ENCODE data around the gene KIRREL3.

Gene KIRREL3

DNA sequence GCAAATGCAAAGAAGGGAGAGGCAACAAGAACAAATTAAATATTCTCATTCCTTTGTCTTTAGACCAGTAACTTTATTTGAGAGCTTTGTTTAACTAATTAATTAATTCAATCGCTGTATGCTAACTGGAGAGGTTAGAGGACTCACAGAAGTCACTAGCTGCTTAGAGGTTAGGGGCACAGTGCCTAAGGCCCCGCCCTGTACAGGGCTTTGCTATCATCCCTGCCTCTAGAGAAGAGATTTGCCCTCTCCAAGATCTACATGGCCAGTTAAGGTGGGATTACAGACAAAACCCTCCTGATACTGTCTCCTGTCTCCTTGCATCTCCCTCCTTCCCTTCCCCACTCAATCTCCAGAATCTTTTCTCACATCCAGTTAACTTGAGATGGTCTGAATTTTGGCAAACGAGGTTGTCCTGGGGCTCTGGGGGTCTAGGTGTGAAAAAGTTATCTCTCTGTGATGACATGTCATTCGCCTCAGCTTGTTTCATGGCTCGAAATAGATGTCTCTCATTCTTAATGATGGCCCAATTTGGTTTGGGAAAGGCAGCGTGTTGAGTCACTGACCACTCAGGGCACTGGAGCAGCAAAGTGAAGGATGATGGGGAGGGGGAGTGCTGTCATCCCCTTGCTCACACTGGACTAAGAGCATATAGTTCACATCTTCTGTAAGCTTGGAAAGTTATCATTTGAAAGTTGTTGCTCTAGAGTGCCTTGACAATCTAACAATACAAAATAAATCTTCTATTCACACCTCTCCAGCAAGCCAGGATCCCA is 190.9 kb downstream of the KIRREL3 start:
- DNase-seq, result peak; percentile 30
- Histone ChIP-seq H3K4me3 (ENCODE audit: low read length) (no peak overlapping the region), H3K4me1 (ENCODE audit: control insufficient read depth, low read depth, low read length) (peaks cover 4% of the 10 kb centered on the region), H2BK5ac (ENCODE audit: low read length) (no peak overlapping the region), H4K5ac (ENCODE audit: low read length) (no peak overlapping the region), H3K27me3 (ENCODE audit: insufficient read depth, low read length, poor library complexity) (no peaks in the 10 kb centered on the region), H3K79me1 (ENCODE audit: low read length) (no peaks in the 10 kb centered on the region), H3K4ac (ENCODE audit: low read depth, low read length) (no peak overlapping the region), H3K56ac (ENCODE audit: low read length) (no peak overlapping the region), H3K23ac (ENCODE audit: low read length) (no peak overlapping the region), H4K8ac (ENCODE audit: low read depth, low read length) (no peak overlapping the region), H2BK120ac (ENCODE audit: low read depth, low read length) (no peak overlapping the region), H2AK5ac (ENCODE audit: low read length) (no peak overlapping the region), H3K18ac (ENCODE audit: low read length) (no peak overlapping the region), H3K9ac (ENCODE audit: low read length) (no peak overlapping the region), H2BK15ac (replicated peaks; ENCODE audit: low read depth) (no peak overlapping the region), H3K36me3 (ENCODE audit: control insufficient read depth, insufficient read depth, low read length) (no peaks in the 10 kb centered on the region), H3K27ac (ENCODE audit: low read depth, low read length) (no peak overlapping the region), H3K79me2 (ENCODE audit: control insufficient read depth, insufficient read depth, low read length) (no peaks in the 10 kb centered on the region), H3K4me2 (ENCODE audit: low read length) (no peak overlapping the region)
- no CpG with 5 or more reads among the region's 6 CpGs for WGBS (ENCODE audit: extremely low coverage, insufficient coverage, low lambda C conversion rate)

DNA sequence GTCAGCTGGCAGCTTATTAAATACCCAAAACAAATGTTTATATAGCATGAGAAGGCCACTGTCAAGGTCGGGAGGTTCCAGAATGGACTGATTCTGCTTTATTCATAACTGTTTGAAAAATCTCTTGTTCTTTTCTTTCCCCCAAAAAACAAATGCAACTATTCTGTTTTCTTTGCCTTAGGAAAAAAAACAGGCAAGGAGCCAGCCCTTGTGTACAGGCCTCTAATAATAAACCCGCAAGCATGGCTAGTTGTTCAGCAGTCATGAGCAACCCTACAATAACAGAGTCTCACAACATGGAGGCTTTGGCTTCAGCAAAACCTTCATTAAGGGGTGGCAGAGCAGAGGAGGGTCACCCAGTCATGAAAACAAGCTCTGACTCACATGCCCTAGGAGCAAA is 191.7 kb downstream of the KIRREL3 start:
- Histone ChIP-seq H3K4me1 (ENCODE audit: control insufficient read depth, low read depth, low read length) (peaks cover 4% of the 10 kb centered on the region), H3K4ac (ENCODE audit: low read depth, low read length) (no peak overlapping the region), H3K9ac (ENCODE audit: low read length) (no peak overlapping the region), H3K27ac (ENCODE audit: low read depth, low read length) (no peak overlapping the region), H2BK120ac (ENCODE audit: low read depth, low read length) (no peak overlapping the region), H3K27me3 (ENCODE audit: insufficient read depth, low read length, poor library complexity) (no peaks in the 10 kb centered on the region), H2BK5ac (ENCODE audit: low read length) (no peak overlapping the region), H2AK5ac (ENCODE audit: low read length) (no peak overlapping the region), H3K79me1 (ENCODE audit: low read length) (no peaks in the 10 kb centered on the region), H3K18ac (ENCODE audit: low read length) (no peak overlapping the region), H3K23ac (ENCODE audit: low read length) (no peak overlapping the region), H2BK15ac (replicated peaks; ENCODE audit: low read depth) (no peak overlapping the region), H4K5ac (ENCODE audit: low read length) (no peak overlapping the region), H3K36me3 (ENCODE audit: control insufficient read depth, insufficient read depth, low read length) (no peaks in the 10 kb centered on the region), H4K8ac (ENCODE audit: low read depth, low read length) (no peak overlapping the region), H3K79me2 (ENCODE audit: control insufficient read depth, insufficient read depth, low read length) (no peaks in the 10 kb centered on the region), H3K56ac (ENCODE audit: low read length) (no peak overlapping the region), H3K4me2 (ENCODE audit: low read length) (no peak overlapping the region), H3K4me3 (ENCODE audit: low read length) (no peak overlapping the region)
- no peak for DNase-seq
- WGBS (ENCODE audit: extremely low coverage, insufficient coverage, low lambda C conversion rate), result no CpG with 5 or more reads among the region's 2 CpGs

DNA sequence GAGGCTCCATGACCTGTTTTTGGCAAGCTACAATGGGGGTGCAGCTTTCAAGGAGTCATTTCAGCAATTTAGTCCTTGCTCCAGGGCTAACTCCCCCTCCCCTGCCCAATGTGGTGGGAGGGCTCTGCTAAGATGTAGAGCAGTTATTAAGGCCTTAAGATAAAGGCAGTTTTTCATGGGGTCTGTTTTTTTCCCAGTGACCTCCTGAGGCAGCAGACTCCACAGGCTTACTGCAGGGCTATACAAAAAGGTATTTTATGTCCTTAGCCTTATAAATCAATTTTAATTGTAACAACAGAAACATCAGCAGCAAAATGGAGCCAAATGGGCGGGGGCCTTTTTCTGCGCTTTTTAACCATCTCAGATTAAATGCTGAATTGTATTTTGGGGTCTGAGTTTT is 192.3 kb downstream of the KIRREL3 start:
- H4K5ac ChIP-seq (ENCODE audit: low read length), result no peak overlapping the region
- no peak overlapping the region for H3K9ac ChIP-seq (ENCODE audit: low read length)
- H3K4me3 ChIP-seq (ENCODE audit: low read length), result no peak overlapping the region
- no peak overlapping the region for H3K27ac ChIP-seq (ENCODE audit: low read depth, low read length)
- H2AK5ac ChIP-seq (ENCODE audit: low read length), result no peak overlapping the region
- H3K23ac ChIP-seq (ENCODE audit: low read length), result no peak overlapping the region
- no peak overlapping the region for H4K8ac ChIP-seq (ENCODE audit: low read depth, low read length)
- WGBS (ENCODE audit: extremely low coverage, insufficient coverage, low lambda C conversion rate), result no CpG with 5 or more reads among the region's 2 CpGs
- no peaks in the 10 kb centered on the region for H3K79me2 ChIP-seq (ENCODE audit: control insufficient read depth, insufficient read depth, low read length)
- no peak overlapping the region for H3K18ac ChIP-seq (ENCODE audit: low read length)
- no peak overlapping the region for H2BK120ac ChIP-seq (ENCODE audit: low read depth, low read length)
- no peak overlapping the region for H2BK15ac ChIP-seq (replicated peaks; ENCODE audit: low read depth)
- H3K4ac ChIP-seq (ENCODE audit: low read depth, low read length), result no peak overlapping the region
- no peaks in the 10 kb centered on the region for H3K36me3 ChIP-seq (ENCODE audit: control insufficient read depth, insufficient read depth, low read length)
- no peak for DNase-seq
- H3K4me2 ChIP-seq (ENCODE audit: low read length), result no peak overlapping the region
- H3K56ac ChIP-seq (ENCODE audit: low read length), result no peak overlapping the region
- no peak overlapping the region for H2BK5ac ChIP-seq (ENCODE audit: low read length)
- peaks cover 4% of the 10 kb centered on the region for H3K4me1 ChIP-seq (ENCODE audit: control insufficient read depth, low read depth, low read length)
- H3K79me1 ChIP-seq (ENCODE audit: low read length), result no peaks in the 10 kb centered on the region
- H3K27me3 ChIP-seq (ENCODE audit: insufficient read depth, low read length, poor library complexity), result no peaks in the 10 kb centered on the region

DNA sequence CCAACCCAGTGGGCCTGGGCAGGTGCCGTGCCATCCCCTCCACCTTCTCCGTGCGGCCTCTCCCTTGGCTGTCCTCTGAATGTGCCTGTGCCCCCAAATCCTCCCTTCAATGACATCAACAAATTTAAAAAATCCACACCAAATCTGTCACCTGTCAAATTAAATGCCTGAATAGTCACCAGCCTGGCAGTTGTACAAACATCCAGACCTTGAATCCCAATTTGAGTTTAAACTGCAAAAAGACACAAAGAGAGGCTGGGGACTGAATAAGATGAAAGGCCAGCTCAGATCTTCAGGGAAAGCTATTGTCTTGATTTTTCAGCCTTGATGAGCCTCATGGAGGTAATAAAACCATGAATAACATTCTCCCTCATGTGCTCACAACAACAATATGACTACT is 194.7 kb downstream of the KIRREL3 start:
- H3K4ac ChIP-seq (ENCODE audit: low read depth, low read length), result no peak overlapping the region
- WGBS (ENCODE audit: extremely low coverage, insufficient coverage, low lambda C conversion rate), result no CpG with 5 or more reads among the region's 3 CpGs
- DNase-seq, result no peak
- no peak overlapping the region for H3K56ac ChIP-seq (ENCODE audit: low read length)
- H2AK5ac ChIP-seq (ENCODE audit: low read length), result no peak overlapping the region
- no peak overlapping the region for H3K27ac ChIP-seq (ENCODE audit: low read depth, low read length)
- H3K4me1 ChIP-seq (ENCODE audit: control insufficient read depth, low read depth, low read length), result peaks cover 4% of the 10 kb centered on the region
- no peak overlapping the region for H3K4me2 ChIP-seq (ENCODE audit: low read length)
- no peak overlapping the region for H4K5ac ChIP-seq (ENCODE audit: low read length)
- no peaks in the 10 kb centered on the region for H3K79me1 ChIP-seq (ENCODE audit: low read length)
- H3K23ac ChIP-seq (ENCODE audit: low read length), result no peak overlapping the region
- H3K79me2 ChIP-seq (ENCODE audit: control insufficient read depth, insufficient read depth, low read length), result no peaks in the 10 kb centered on the region
- no peaks in the 10 kb centered on the region for H3K36me3 ChIP-seq (ENCODE audit: control insufficient read depth, insufficient read depth, low read length)
- H2BK5ac ChIP-seq (ENCODE audit: low read length), result no peak overlapping the region
- no peak overlapping the region for H2BK15ac ChIP-seq (replicated peaks; ENCODE audit: low read depth)
- H3K9ac ChIP-seq (ENCODE audit: low read length), result no peak overlapping the region
- no peak overlapping the region for H3K18ac ChIP-seq (ENCODE audit: low read length)
- H3K27me3 ChIP-seq (ENCODE audit: insufficient read depth, low read length, poor library complexity), result no peaks in the 10 kb centered on the region
- no peak overlapping the region for H4K8ac ChIP-seq (ENCODE audit: low read depth, low read length)
- no peak overlapping the region for H3K4me3 ChIP-seq (ENCODE audit: low read length)
- no peak overlapping the region for H2BK120ac ChIP-seq (ENCODE audit: low read depth, low read length)

DNA sequence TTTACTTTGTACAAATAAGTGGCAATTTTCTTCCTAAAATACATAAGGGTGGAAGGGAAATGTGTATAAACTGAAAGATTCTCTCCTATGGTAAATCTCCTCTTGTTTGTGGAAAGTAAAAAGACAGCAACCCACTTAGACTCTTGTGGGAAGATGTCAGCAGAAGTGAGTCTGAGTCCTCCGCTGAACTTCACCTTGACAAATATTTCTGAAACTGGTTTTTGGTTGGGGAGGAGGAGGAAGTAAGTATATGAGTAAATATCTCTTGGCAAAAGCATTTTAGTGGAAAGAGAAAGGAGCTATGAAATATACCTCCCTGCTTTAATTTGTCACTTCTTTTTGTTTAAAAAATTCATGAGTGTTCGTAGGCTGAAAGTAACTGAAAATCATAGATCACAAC is 196.2 kb downstream of the KIRREL3 start:
- H3K4me1 ChIP-seq (ENCODE audit: control insufficient read depth, low read depth, low read length), result no peaks in the 10 kb centered on the region
- no peak overlapping the region for H4K8ac ChIP-seq (ENCODE audit: low read depth, low read length)
- no peak overlapping the region for H3K23ac ChIP-seq (ENCODE audit: low read length)
- no peak overlapping the region for H3K18ac ChIP-seq (ENCODE audit: low read length)
- no peak overlapping the region for H3K27ac ChIP-seq (ENCODE audit: low read depth, low read length)
- H2BK15ac ChIP-seq (replicated peaks; ENCODE audit: low read depth), result no peak overlapping the region
- no peak overlapping the region for H3K4ac ChIP-seq (ENCODE audit: low read depth, low read length)
- H3K9ac ChIP-seq (ENCODE audit: low read length), result no peak overlapping the region
- H3K79me2 ChIP-seq (ENCODE audit: control insufficient read depth, insufficient read depth, low read length), result no peaks in the 10 kb centered on the region
- no peaks in the 10 kb centered on the region for H3K79me1 ChIP-seq (ENCODE audit: low read length)
- H3K36me3 ChIP-seq (ENCODE audit: control insufficient read depth, insufficient read depth, low read length), result no peaks in the 10 kb centered on the region
- no peak overlapping the region for H3K56ac ChIP-seq (ENCODE audit: low read length)
- H3K4me2 ChIP-seq (ENCODE audit: low read length), result no peak overlapping the region
- H4K5ac ChIP-seq (ENCODE audit: low read length), result no peak overlapping the region
- no peak overlapping the region for H2AK5ac ChIP-seq (ENCODE audit: low read length)
- WGBS (ENCODE audit: extremely low coverage, insufficient coverage, low lambda C conversion rate), result no CpG with 5 or more reads among the region's 2 CpGs
- DNase-seq, result no peak
- no peak overlapping the region for H3K4me3 ChIP-seq (ENCODE audit: low read length)
- H2BK120ac ChIP-seq (ENCODE audit: low read depth, low read length), result no peak overlapping the region
- H3K27me3 ChIP-seq (ENCODE audit: insufficient read depth, low read length, poor library complexity), result no peaks in the 10 kb centered on the region
- H2BK5ac ChIP-seq (ENCODE audit: low read length), result no peak overlapping the region

DNA sequence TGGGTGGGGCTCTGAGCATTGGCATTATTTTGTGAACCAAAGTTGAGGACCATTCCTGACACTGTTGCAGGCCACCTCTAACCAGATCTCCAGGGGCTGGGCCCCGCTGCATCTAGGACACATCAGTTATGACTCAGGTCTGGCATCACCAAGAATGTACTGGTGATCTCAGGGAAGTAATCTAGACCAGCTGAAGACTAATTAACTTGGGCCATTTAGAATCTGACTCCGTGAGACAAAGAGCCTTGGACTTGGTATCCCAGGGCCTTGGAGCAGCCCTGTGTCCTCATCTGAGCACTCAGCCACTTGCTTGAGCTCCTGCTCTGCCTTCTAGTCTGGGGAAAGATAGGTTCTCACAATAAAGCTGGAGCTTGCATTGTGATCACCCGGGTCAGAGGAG is 200.6 kb downstream of the KIRREL3 start:
- Histone ChIP-seq H2BK15ac (replicated peaks; ENCODE audit: low read depth) (no peak overlapping the region), H3K56ac (ENCODE audit: low read length) (no peak overlapping the region), H2BK5ac (ENCODE audit: low read length) (no peak overlapping the region), H2BK120ac (ENCODE audit: low read depth, low read length) (no peak overlapping the region), H3K27ac (ENCODE audit: low read depth, low read length) (no peak overlapping the region), H3K79me2 (ENCODE audit: control insufficient read depth, insufficient read depth, low read length) (no peaks in the 10 kb centered on the region), H3K27me3 (ENCODE audit: insufficient read depth, low read length, poor library complexity) (no peaks in the 10 kb centered on the region), H4K8ac (ENCODE audit: low read depth, low read length) (no peak overlapping the region), H3K23ac (ENCODE audit: low read length) (no peak overlapping the region), H3K79me1 (ENCODE audit: low read length) (no peaks in the 10 kb centered on the region), H4K5ac (ENCODE audit: low read length) (no peak overlapping the region), H3K4me3 (ENCODE audit: low read length) (no peak overlapping the region), H3K9ac (ENCODE audit: low read length) (no peak overlapping the region), H3K36me3 (ENCODE audit: control insufficient read depth, insufficient read depth, low read length) (no peaks in the 10 kb centered on the region), H3K4ac (ENCODE audit: low read depth, low read length) (no peak overlapping the region), H3K4me2 (ENCODE audit: low read length) (no peak overlapping the region), H3K4me1 (ENCODE audit: control insufficient read depth, low read depth, low read length) (no peaks in the 10 kb centered on the region), H2AK5ac (ENCODE audit: low read length) (no peak overlapping the region), H3K18ac (ENCODE audit: low read length) (no peak overlapping the region)
- no CpG with 5 or more reads among the region's 3 CpGs for WGBS (ENCODE audit: extremely low coverage, insufficient coverage, low lambda C conversion rate)
- DNase-seq, result no peak
